ENCODE measurements around the gene UPK3A. TPM values are rescaled to one million over a fixed set of nuclear protein-coding genes. Genes with fewer than 3 reads are reported as not detected.

Gene UPK3A
- total and polyA plus RNA-seq, 2 experiments from 2014 or later: 0.21 TPM; not detected in 1

- no peaks in the 10 kb centered on the region for H3K27me3 ChIP-seq
- DNase-seq (ENCODE audit: low read depth in 1 of 2, low spot score in 1 of 2): peak in 1 of 2 donors; percentile 44
- no peak overlapping the region for H3K27ac ChIP-seq
- H3K9me3 ChIP-seq (ENCODE audit: low read depth): no peaks in the 10 kb centered on the region
- H3K4me3 ChIP-seq: no peak overlapping the region
- peaks cover 42% of the 10 kb centered on the region for H3K36me3 ChIP-seq
- TF ChIP-seq CTCF (IDR thresholded peaks at IDR 0.05; ENCODE audit: low read depth, low read length): no peak
- peaks cover 15% of the 10 kb centered on the region for H3K4me1 ChIP-seq (ENCODE audit: low read depth)
These were observed 50.5 kb downstream of the UPK3A start for GRCh38 chr22:45335021-45335818.

- Histone ChIP-seq H3K4me3 (no peak overlapping the region), H3K36me3 (peaks cover 40% of the 10 kb centered on the region), H3K4me1 (ENCODE audit: low read depth) (peaks cover 17% of the 10 kb centered on the region), H3K27me3 (no peaks in the 10 kb centered on the region), H3K27ac (no peak overlapping the region), H3K9me3 (ENCODE audit: low read depth) (no peaks in the 10 kb centered on the region)
- no peak for TF ChIP-seq CTCF (IDR thresholded peaks at IDR 0.05; ENCODE audit: low read depth, low read length)
- no peak for DNase-seq (ENCODE audit: low read depth in 1 of 2, low spot score in 1 of 2)
These were observed 51.2 kb downstream of the UPK3A start for GRCh38 chr22:45335854-45336522.

GRCh38 chr22:45336971-45337431, 52.3 kb downstream of the UPK3A start:
- no peak for TF ChIP-seq CTCF (IDR thresholded peaks at IDR 0.05; ENCODE audit: low read depth, low read length)
- no peak overlapping the region for H3K27ac ChIP-seq
- peaks cover 27% of the 10 kb centered on the region for H3K4me1 ChIP-seq (ENCODE audit: low read depth)
- no peaks in the 10 kb centered on the region for H3K27me3 ChIP-seq
- H3K4me3 ChIP-seq: no peak overlapping the region
- DNase-seq (ENCODE audit: low read depth in 1 of 2, low spot score in 1 of 2): peak in 1 of 2 donors; percentile 67
- H3K9me3 ChIP-seq (ENCODE audit: low read depth): no peaks in the 10 kb centered on the region
- H3K36me3 ChIP-seq: peaks cover 38% of the 10 kb centered on the region

- H3K27me3 ChIP-seq: no peaks in the 10 kb centered on the region
These were observed 52.8 kb downstream of the UPK3A start for GRCh38 chr22:45337536-45337935.

GRCh38 chr22:45338795-45339194, 54.0 kb downstream of the UPK3A start:
- H3K4me1 ChIP-seq (ENCODE audit: low read depth): peaks cover 27% of the 10 kb centered on the region
- no peak overlapping the region for H3K4me3 ChIP-seq
- TF ChIP-seq CTCF (IDR thresholded peaks at IDR 0.05; ENCODE audit: low read depth, low read length): no peak
- H3K36me3 ChIP-seq: peaks cover 29% of the 10 kb centered on the region
- no peak for DNase-seq (ENCODE audit: low read depth in 1 of 2, low spot score in 1 of 2)
- no peaks in the 10 kb centered on the region for H3K27me3 ChIP-seq
- H3K9me3 ChIP-seq (ENCODE audit: low read depth): no peaks in the 10 kb centered on the region
- H3K27ac ChIP-seq: no peak overlapping the region

More at GRCh38 chr22:45337536-45337935, 52.8 kb downstream of the UPK3A start:
- no peak overlapping the region for H3K27ac ChIP-seq
- DNase-seq (ENCODE audit: low read depth in 1 of 2, low spot score in 1 of 2): no peak
- H3K36me3 ChIP-seq: peaks cover 33% of the 10 kb centered on the region
- H3K4me1 ChIP-seq (ENCODE audit: low read depth): peaks cover 29% of the 10 kb centered on the region
- TF ChIP-seq CTCF (IDR thresholded peaks at IDR 0.05; ENCODE audit: low read depth, low read length): no peak
- H3K4me3 ChIP-seq: no peak overlapping the region
- no peaks in the 10 kb centered on the region for H3K9me3 ChIP-seq (ENCODE audit: low read depth)

All from cardiac muscle cell (in vitro differentiated cells and primary cell).